Glutamatergic neuron (in vitro differentiated cells): ENCODE data around the gene KRTAP5-2. TPM values are rescaled to one million over a fixed set of nuclear protein-coding genes. Genes with fewer than 3 reads are reported as not detected.

ENCODE experiments used
- DNase-seq: peaks from one replicate; pipeline ENCODE4 v3.0.0; 2022
- H3K27ac Mint-ChIP-seq: one replicate; pipeline ENCODE4 v1.8.0; 2020; ENCODE audit warnings: mild to moderate bottlenecking, mixed read lengths, inconsistent platforms; ENCODE audit not compliant: unreplicated experiment
- H3K27me3 Mint-ChIP-seq: one replicate; pipeline ENCODE4 v1.8.0; 2020; ENCODE audit warnings: mild to moderate bottlenecking, moderate library complexity, mixed read lengths, inconsistent platforms; ENCODE audit not compliant: unreplicated experiment
- H3K36me3 Mint-ChIP-seq: one replicate; pipeline ENCODE4 v1.8.0; 2020; ENCODE audit warnings: mild to moderate bottlenecking, mixed read lengths, inconsistent platforms; ENCODE audit not compliant: unreplicated experiment
- H3K4me1 Mint-ChIP-seq: one replicate; pipeline ENCODE4 v1.8.0; 2020; ENCODE audit warnings: mild to moderate bottlenecking, low read depth, mixed read lengths, inconsistent platforms; ENCODE audit not compliant: unreplicated experiment
- H3K4me3 Mint-ChIP-seq: one replicate; pipeline ENCODE4 v1.8.0; 2020; ENCODE audit warnings: mild to moderate bottlenecking, mixed read lengths, inconsistent platforms; ENCODE audit not compliant: unreplicated experiment
- H3K9me3 Mint-ChIP-seq: one replicate; pipeline ENCODE4 v1.8.0; 2020; ENCODE audit warnings: mild to moderate bottlenecking, moderate library complexity, mixed read lengths, inconsistent platforms; ENCODE audit not compliant: unreplicated experiment
- CTCF ChIP-seq: fragments of 200-600 bp; sonication (generic); IDR thresholded peaks from one replicate; pipeline ENCODE4 v1.5.0; 2021; ENCODE audit not compliant: partially characterized antibody, unreplicated experiment
- total RNA-seq: library from RNA; stranded (reverse); fragmentation: NEBNext Ultra II Directional; extraction: Animal tissue kit (Norgen Biotek cat#: 25700); gene quantifications from one replicate; pipeline ENCODE4 v1.2.1, GENCODE V29; 2021; ENCODE audit not compliant: unreplicated experiment

Gene KRTAP5-2
- total RNA-seq, 1 donor from 2014 or later, result not detected

GRCh38 chr11:1572197-1573076 lies 25.7 kb downstream of the KRTAP5-2 start, which contains the start of gene DUSP8:
Gene DUSP8, minus strand, starts transcription at chr11:1572271. Its CDS starts 6,445 bp downstream, at chr11:1565826.
- Mint-ChIP-seq H3K36me3 (peaks cover 4% of the 10 kb centered on the region), H3K9me3 (peaks cover 17% of the 10 kb centered on the region), H3K4me3 (peak within 1 kb of the TSS; percentile 86), H3K27me3 (peaks cover 30% of the 10 kb centered on the region), H3K27ac (peak within 1 kb of the TSS; percentile 43), H3K4me1 (peaks cover 13% of the 10 kb centered on the region)
- TF ChIP-seq CTCF, result no peak
- peak; percentile 97 for DNase-seq

- Mint-ChIP-seq H3K4me1 (peaks cover 16% of the 10 kb centered on the region), H3K27me3 (peaks cover 34% of the 10 kb centered on the region), H3K9me3 (peaks cover 18% of the 10 kb centered on the region), H3K27ac (no peak overlapping the region), H3K36me3 (peaks cover 4% of the 10 kb centered on the region), H3K4me3 (no peak overlapping the region)
- no peak for DNase-seq
- TF ChIP-seq CTCF, result no peak
These were observed 26.3 kb downstream of the KRTAP5-2 start for GRCh38 chr11:1571760-1572196.

- Mint-ChIP-seq H3K36me3 (no peaks in the 10 kb centered on the region), H3K9me3 (peaks cover 20% of the 10 kb centered on the region), H3K4me1 (peaks cover 17% of the 10 kb centered on the region), H3K27me3 (peaks cover 34% of the 10 kb centered on the region), H3K4me3 (peak overlapping the region; percentile 84), H3K27ac (peak overlapping the region; percentile 72)
- peak; percentile 64 for DNase-seq
- TF ChIP-seq CTCF, result no peak
These were observed 27.0 kb downstream of the KRTAP5-2 start for GRCh38 chr11:1570896-1571759.

- H3K27ac Mint-ChIP-seq, result peak overlapping the region; percentile 72
- DNase-seq, result no peak
- peaks cover 34% of the 10 kb centered on the region for H3K27me3 Mint-ChIP-seq
- no peaks in the 10 kb centered on the region for H3K36me3 Mint-ChIP-seq
- H3K9me3 Mint-ChIP-seq, result peaks cover 21% of the 10 kb centered on the region
- H3K4me3 Mint-ChIP-seq, result peak overlapping the region; percentile 84
- no peak for TF ChIP-seq CTCF
- H3K4me1 Mint-ChIP-seq, result peaks cover 18% of the 10 kb centered on the region
These were observed 27.6 kb downstream of the KRTAP5-2 start for GRCh38 chr11:1570531-1570895.
